DOHH2 (cell line): ENCODE data around the gene RAPGEF5.

Experiments
- H3F3A ChIP-seq: fragments of 200-600 bp; sonication (generic), shearing (Covaris generic); 2 replicates; pipeline ENCODE4 v1.6.0; 2016; ENCODE audit warnings: antibody characterized with exemption, mild to moderate bottlenecking; ENCODE audit not compliant: control insufficient read depth, insufficient read depth
- H3K27ac ChIP-seq: fragments of 200-600 bp; sonication (generic); 2 replicates; pipeline ENCODE4 v1.5.1; 2014; ENCODE audit warnings: low read depth, mild to moderate bottlenecking, low read length, moderate library complexity
- H3K27me3 ChIP-seq: fragments of 200-600 bp; sonication (generic); 2 replicates; pipeline ENCODE4 v1.6.1; 2014; ENCODE audit warnings: mild to moderate bottlenecking, low read length, mixed read lengths; ENCODE audit not compliant: control insufficient read depth
- H3K36me3 ChIP-seq: fragments of 200-600 bp; sonication (generic); 2 replicates; pipeline ENCODE4 v1.6.1; 2014; ENCODE audit warnings: mild to moderate bottlenecking, low read length, moderate library complexity, mixed read lengths; ENCODE audit not compliant: control insufficient read depth
- H3K4me1 ChIP-seq: fragments of 200-600 bp; sonication (generic); 2 replicates; pipeline ENCODE4 v1.6.1; 2014; ENCODE audit warnings: mild to moderate bottlenecking, low read length, mixed read lengths; ENCODE audit not compliant: control insufficient read depth
- H3K4me2 ChIP-seq: fragments of 200-600 bp; sonication (generic); 2 replicates; pipeline ENCODE4 v1.6.0; 2014; ENCODE audit warnings: mild to moderate bottlenecking, low read length, moderate library complexity
- H3K4me3 ChIP-seq: fragments of 200-600 bp; sonication (generic); 2 replicates; pipeline ENCODE4 v1.5.1; 2014; ENCODE audit warnings: mild to moderate bottlenecking, low read length, mixed read lengths
- H3K79me2 ChIP-seq: fragments of 200-600 bp; sonication (generic); 2 replicates; pipeline ENCODE4 v1.6.1; 2014; ENCODE audit warnings: mild to moderate bottlenecking, low read length, mixed read lengths; ENCODE audit not compliant: control insufficient read depth
- H3K9me2 ChIP-seq: fragments of 200-600 bp; sonication (generic); replicated peaks from 2 replicates; pipeline ENCODE4 v1.6.1; 2014; ENCODE audit warnings: mild to moderate bottlenecking, low read length, mixed read lengths; ENCODE audit not compliant: control insufficient read depth
- H3K9me3 ChIP-seq: fragments of 200-600 bp; sonication (generic); 2 replicates; pipeline ENCODE4 v1.6.1; 2014; ENCODE audit warnings: antibody characterized with exemption, low read length, mixed read lengths; ENCODE audit not compliant: control insufficient read depth, insufficient read depth
- H4K20me1 ChIP-seq: fragments of 200-600 bp; sonication (generic); 2 replicates; pipeline ENCODE4 v1.6.0; 2014; ENCODE audit warnings: low read depth, mild to moderate bottlenecking, antibody characterized with exemption, low read length, moderate library complexity; ENCODE audit not compliant: control insufficient read depth, insufficient read depth
- EZH2phosphoT487 ChIP-seq: fragments of 200-600 bp; sonication (generic); IDR thresholded peaks from 2 replicates; pipeline ENCODE4 v1.6.1; 2017; ENCODE audit warnings: borderline replicate concordance, mild to moderate bottlenecking, antibody characterized with exemption, low read length, moderate library complexity, mixed read lengths
- TF ChIP-seq, protein P1 (sequence below): fragments of 200-600 bp; sonication (generic); IDR thresholded peaks from one replicate; pipeline ENCODE4 v1.5.1; 2014; ENCODE audit warnings: antibody characterized with exemption, mild to moderate bottlenecking, low read depth, low read length; ENCODE audit not compliant: poor library complexity, severe bottlenecking

The RAPGEF5 gene

DNA sequence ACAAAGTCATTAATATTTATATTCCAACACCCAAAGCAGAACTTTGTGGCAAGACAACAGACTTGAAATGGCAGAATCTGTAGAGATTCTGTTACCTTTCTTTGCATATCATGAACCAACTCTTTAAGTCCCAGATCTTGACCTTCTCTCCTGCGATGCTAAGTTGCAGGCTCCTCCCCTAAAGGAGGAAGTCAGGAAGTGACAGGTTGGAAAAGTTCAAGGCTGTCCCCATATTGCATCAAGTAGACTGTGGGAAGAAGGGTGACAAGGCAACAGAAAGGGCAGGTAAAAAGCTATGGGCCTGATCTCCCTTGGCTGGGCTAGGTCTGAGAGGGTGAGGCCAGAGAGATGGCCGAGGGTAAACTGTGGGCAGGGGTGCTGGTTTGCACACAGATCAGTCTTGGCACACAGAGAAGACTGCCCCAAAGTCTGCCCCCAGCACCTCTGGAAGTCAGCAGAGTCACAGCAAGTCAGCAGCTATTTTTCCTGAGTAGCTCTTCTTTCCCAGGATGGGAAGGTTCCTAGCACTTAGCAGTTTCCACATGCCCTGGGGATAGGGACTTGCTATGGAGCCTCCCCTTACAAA is 115.1 kb downstream of the RAPGEF5 start:
- Histone ChIP-seq H3K9me3 (no peaks in the 10 kb centered on the region), H3K4me2 (no peak overlapping the region), H3K27me3 (no peaks in the 10 kb centered on the region), H3K79me2 (peaks cover 85% of the 10 kb centered on the region), H3K4me1 (no peaks in the 10 kb centered on the region), H3K4me3 (no peak overlapping the region), H3K27ac (no peak overlapping the region), H3F3A (peaks cover 68% of the 10 kb centered on the region), H4K20me1 (peaks cover 4% of the 10 kb centered on the region; the same call in 1 of the 2 replicates), H3K36me3 (peaks cover 96% of the 10 kb centered on the region), H3K9me2 (no peaks in the 10 kb centered on the region)
- TF ChIP-seq, protein P1, sequence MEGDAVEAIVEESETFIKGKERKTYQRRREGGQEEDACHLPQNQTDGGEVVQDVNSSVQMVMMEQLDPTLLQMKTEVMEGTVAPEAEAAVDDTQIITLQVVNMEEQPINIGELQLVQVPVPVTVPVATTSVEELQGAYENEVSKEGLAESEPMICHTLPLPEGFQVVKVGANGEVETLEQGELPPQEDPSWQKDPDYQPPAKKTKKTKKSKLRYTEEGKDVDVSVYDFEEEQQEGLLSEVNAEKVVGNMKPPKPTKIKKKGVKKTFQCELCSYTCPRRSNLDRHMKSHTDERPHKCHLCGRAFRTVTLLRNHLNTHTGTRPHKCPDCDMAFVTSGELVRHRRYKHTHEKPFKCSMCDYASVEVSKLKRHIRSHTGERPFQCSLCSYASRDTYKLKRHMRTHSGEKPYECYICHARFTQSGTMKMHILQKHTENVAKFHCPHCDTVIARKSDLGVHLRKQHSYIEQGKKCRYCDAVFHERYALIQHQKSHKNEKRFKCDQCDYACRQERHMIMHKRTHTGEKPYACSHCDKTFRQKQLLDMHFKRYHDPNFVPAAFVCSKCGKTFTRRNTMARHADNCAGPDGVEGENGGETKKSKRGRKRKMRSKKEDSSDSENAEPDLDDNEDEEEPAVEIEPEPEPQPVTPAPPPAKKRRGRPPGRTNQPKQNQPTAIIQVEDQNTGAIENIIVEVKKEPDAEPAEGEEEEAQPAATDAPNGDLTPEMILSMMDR, result no peak
- no peak for TF ChIP-seq EZH2phosphoT487

DNA sequence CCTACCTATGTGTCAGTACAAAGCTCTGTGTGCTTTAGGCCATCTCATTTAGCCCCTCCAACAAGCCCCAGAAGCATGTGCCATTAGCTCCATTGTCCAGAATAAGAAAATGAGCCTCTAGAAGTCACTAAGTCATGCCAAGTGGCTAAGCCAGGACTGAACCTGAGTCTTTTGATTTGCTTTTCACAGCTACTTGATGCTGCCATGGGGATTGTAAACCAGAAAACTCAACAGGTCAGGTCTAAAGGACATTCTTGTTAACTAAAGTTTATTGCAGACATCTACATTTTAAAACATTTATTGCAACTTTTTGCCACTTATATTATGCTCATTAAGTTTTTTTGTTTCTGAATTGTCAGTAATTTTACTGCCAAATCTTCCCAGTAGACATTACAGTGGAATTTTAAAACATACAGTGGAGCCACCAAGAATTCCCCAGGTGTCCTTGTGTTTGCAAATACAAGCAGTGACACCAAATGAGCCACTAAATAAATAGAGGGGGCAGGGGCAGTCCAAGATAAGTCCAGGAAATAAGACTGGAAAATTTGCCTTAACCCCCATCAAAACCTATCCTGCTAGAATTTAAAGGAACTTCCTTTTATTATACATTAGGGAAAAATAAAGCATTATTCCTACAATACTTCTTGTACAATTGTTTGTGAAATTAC is 115.9 kb downstream of the RAPGEF5 start:
- peaks cover 69% of the 10 kb centered on the region for H3F3A ChIP-seq
- H3K9me2 ChIP-seq, result no peaks in the 10 kb centered on the region
- H4K20me1 ChIP-seq, result peaks cover 4% of the 10 kb centered on the region; the same call in 1 of the 2 replicates
- H3K27me3 ChIP-seq, result no peaks in the 10 kb centered on the region
- H3K4me1 ChIP-seq, result no peaks in the 10 kb centered on the region
- H3K79me2 ChIP-seq, result peaks cover 85% of the 10 kb centered on the region
- no peaks in the 10 kb centered on the region for H3K9me3 ChIP-seq
- H3K36me3 ChIP-seq, result peaks cover 96% of the 10 kb centered on the region
- H3K4me2 ChIP-seq, result no peak overlapping the region
- no peak overlapping the region for H3K4me3 ChIP-seq
- TF ChIP-seq EZH2phosphoT487, result no peak
- TF ChIP-seq, protein P1, result no peak
- no peak overlapping the region for H3K27ac ChIP-seq

DNA sequence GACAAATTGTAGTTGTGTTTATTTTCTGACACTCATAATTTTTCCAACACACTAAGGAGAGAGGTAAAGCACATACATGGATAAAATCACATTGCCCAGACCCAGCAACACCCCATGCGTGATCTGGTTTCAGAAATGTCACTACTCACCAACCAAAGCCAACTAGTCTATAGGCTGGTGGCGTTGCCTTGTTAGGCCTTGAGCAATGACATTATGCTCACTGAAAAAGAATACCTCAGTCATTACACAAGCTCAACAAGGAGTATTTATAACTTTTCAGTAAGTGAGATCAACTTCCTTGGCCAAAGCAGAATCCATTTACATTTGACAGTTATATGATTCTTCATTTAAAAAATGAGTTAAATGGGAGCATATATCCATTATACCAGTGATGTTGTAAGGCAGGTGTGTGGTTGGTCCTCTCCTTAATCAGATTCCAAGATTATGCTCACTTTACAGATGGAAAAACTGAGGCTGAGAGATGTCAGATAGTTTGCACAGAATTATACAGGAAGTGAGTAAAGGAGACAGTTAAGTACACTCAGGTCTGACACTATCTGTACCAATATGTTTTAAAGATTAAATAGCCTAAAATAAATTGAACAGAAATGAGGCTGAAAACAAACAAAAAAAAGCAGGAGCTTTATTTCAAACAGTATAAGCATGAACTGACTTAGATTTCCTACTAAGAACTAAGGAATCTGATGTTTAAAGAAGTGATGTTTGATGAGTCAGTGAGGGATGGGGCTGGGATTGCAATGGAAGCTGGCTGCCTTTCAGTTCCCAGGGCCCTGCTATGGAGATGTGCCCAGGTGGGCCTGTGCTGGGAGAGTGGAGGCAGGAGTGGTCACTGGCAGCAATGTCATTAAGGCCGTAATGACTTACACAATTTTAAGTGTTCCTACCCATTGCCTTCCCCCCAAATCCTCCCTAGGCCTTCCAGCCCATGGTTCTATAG is 118.3 kb downstream of the RAPGEF5 start:
- no peak for TF ChIP-seq EZH2phosphoT487
- TF ChIP-seq, protein P1, result no peak
- H3K4me3 ChIP-seq, result no peak overlapping the region
- no peak overlapping the region for H3K27ac ChIP-seq
- H3K27me3 ChIP-seq, result no peaks in the 10 kb centered on the region
- H3K79me2 ChIP-seq, result peaks cover 86% of the 10 kb centered on the region
- H3K4me1 ChIP-seq, result no peaks in the 10 kb centered on the region
- no peaks in the 10 kb centered on the region for H3K9me2 ChIP-seq
- peaks cover 4% of the 10 kb centered on the region; the same call in 1 of the 2 replicates for H4K20me1 ChIP-seq
- H3K4me2 ChIP-seq, result no peak overlapping the region
- peaks cover 60% of the 10 kb centered on the region for H3F3A ChIP-seq
- H3K36me3 ChIP-seq, result peaks cover 97% of the 10 kb centered on the region
- H3K9me3 ChIP-seq, result no peaks in the 10 kb centered on the region
